Activated T-cell treated with anti-CD3 and anti-CD28 coated beads for 1 hour (primary cell): ENCODE data around the gene ANXA6.
"Not testable (repeated sequence)": the region's sequence is repeated elsewhere in the genome, so short reads cannot be mapped to it uniquely, and the experiment has no call there.

Experiments used
- DNase-seq: peaks from one replicate; pipeline ENCODE4 v3.0.0-alpha.2; 2020; ENCODE audit warnings: low read depth

The ANXA6 gene

GRCh38 chr5:151157426-151158286 is at the start of gene ANXA6:
Gene ANXA6 (minus strand): TSS chr5:151157779. CDS start chr5:151147901, 9,878 bp downstream.
- DNase-seq: peak; percentile 51

DNA sequence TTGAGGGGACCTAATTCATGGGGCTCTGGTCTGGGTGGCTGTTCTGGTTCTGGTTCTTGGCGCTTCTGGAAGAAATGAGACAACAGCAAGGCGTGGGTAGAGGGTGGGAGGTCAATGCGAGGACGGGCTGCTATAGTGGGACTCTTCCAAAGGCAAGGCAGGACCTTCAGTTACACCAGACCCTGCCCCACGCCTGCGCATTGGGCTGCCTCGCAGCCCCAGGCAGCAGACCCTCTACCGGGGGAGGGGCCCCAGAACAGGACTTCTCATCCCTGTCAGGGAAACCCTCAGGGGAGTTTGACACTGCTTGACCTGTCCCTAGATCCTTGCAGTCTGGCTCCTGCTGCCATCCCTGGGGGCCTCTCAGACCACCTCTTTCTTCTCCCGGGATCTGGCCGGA is 47.8 kb upstream of the ANXA6 start:
- DNase-seq: no peak

DNA sequence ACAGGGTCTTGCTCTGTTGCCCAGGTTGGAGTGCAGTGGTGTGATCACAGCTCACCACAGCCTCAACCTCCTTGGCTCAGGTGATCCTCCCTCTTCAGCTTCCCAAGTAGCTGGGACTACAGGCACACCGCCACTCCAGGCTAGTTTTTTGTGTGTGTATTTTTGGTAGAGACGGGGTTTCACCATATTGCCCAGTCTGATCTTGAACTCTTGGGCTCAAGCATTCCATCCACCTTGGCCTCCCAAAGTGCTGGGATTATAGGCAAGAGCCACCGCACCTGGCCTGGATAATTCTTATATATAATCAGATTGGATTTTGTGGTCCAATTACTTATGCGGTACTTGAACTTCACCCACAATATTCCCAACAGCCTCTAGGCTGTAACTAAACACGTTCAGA is 46.5 kb upstream of the ANXA6 start:
- no peak for DNase-seq

- DNase-seq: no peak
These were observed 45.0 kb upstream of the ANXA6 start for GRCh38 chr5:151202381-151203139.

- DNase-seq: no peak
These were observed 43.5 kb upstream of the ANXA6 start for GRCh38 chr5:151200913-151201595.

DNA sequence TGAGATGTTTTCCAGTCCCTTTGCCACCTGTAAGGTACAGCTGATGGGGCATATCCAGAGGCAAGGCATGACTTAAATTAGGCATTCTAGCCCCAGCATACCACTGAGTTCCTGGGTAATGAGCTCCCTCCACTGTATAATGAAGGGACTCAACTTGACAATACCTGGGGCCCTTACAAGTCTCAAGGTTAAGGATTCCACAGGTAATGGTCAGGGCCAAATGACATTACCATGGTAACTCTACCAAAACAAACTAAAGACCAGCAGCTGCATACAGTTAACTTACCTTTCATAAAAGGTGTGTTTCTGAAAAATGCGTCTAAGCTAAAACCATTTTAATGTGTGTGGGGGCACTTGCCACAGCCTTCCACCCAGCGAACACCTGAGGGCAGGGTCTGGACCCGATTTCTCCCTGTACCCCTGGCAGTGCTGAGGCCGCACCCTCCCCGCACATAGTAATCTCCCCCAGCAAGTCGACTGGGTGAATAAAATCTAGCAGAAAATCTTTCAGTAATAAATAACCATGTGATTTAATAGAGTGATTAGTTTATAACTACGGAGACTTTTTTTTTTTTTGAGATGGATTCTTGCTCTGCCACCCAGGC is 42.1 kb upstream of the ANXA6 start:
- DNase-seq: no peak

DNA sequence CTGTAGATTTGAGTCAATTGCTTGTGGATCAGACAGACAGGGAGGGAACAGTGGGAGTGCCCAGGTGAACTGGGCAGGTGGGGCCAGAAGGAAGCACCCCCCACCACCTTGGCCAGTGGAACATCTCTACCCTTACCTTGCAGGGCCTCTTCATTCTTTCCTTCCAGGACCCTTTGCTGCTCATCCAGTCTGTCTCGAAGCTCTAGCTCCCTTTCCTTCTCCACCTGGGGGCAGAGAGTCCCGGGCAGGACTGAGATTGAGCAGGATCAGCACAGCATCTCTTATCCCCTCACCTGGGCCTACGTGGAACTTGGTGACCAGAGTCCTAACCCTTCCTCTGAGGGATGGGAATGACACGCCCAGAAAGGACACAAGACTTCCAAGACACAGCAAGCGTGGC is 41.3 kb upstream of the ANXA6 start:
- no peak for DNase-seq

DNA sequence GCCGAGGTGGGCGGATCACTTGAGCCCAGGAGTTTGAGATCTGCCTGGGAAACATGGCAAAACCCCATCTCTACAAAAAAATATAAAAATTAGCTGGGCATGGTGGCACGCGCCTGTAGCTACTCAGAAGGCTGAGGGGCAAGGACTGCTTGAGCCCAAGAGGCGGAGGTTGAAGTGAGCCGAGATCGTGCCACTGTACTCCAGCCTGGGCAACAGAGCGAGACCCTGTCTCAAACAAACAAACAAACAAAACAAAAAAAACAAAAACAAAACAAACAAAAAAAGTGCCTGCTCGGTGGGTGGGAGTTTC is 39.7 kb upstream of the ANXA6 start:
- not testable (repeated sequence) for DNase-seq

- DNase-seq: no peak
These were observed 39.1 kb upstream of the ANXA6 start for GRCh38 chr5:151196556-151197290.

- no peak for DNase-seq
These were observed 38.0 kb upstream of the ANXA6 start for GRCh38 chr5:151195622-151196021.

DNA sequence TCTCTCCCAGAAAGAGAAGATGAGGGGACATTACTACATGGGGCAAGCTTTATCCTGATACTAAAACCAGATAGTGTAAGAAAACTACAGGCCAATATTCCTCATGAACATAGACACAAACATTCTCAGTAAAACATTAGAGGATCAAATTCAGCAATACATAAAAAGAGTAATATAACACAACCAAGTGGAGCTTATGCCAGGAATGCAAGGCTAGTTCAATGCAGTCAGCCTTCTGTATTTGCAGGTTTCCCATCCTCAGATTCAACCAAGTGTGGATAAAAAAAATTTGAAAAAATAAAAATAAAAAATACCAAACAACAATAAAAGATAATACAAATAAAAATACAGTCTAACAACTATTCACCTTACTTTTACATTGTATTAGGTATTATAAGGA is 35.0 kb upstream of the ANXA6 start:
- no peak for DNase-seq

GRCh38 chr5:151191661-151192060 is 34.1 kb upstream of the ANXA6 start:
- no peak for DNase-seq

DNA sequence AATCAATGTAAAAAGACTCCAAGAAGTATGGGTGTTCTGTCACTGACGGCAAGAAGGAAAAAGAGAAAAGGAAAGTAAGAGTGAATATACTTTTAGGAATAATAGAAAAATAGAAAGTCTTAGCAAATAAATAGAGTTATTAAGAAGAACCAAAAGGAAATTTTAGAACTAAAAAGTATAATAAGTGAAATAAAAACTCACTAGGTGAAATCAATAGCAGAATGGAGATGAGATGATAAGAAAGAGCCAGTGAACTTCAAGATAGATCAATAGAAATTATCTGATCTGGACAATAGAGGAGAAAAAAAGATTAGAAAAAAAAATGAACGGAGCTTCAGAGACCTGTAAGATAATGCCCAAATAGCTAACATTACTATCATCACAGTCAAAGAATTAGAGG is 31.6 kb upstream of the ANXA6 start:
- DNase-seq: no peak

DNA sequence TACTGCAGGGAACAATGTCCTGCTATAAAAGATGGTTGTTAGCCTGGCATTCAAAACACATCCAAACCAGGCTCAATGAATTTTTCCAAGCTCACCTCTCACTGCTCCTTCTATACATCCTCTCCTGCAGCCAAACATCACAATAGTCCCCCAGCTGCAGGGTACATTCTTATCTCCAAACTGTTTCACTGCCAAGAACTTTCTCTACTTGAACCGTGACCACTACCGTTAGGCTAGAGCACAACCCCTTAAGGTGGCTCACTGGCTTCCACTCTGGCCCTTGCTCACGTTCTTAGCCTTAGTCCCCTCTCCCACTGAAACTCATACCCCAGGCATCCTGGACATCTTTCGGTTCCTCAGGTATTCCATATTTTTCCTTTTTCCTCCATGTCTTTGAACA is 29.0 kb upstream of the ANXA6 start:
- no peak for DNase-seq

- DNase-seq: no peak
These were observed 28.5 kb upstream of the ANXA6 start for GRCh38 chr5:151186052-151186451.

DNA sequence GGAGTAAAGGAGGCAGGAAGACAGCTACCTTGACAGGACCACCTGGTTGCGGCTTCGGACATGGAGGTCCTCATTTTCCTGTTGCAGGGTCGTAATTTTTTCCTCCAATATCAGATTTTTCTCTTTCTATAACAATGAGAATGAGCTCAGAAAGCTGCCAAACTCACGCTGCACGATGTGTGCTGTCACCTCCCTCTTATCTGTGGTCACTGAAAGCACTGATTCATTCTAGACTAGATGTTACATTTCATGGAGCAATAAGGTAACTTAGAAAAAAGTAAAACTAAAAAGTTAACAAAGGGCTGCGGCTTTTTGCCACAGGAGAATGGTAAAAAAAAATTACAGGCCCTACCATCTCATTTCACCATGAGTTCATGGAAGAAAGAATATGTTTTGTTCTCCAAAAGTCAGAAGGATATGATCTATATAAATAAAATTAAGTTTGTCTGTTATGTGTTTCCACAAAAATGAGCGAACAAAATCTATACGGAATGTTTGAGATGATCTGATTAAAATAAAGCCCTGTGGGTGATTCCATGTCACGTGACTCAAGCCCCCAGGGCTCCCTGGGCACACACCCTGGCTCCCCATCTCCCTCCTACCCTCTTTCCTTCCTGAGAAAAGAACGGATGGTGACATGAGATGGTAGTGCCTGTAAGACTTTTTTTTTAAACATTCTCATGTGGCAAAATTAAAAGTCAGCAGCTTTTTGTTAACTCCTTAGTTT is 26.9 kb upstream of the ANXA6 start:
- DNase-seq: no peak

DNA sequence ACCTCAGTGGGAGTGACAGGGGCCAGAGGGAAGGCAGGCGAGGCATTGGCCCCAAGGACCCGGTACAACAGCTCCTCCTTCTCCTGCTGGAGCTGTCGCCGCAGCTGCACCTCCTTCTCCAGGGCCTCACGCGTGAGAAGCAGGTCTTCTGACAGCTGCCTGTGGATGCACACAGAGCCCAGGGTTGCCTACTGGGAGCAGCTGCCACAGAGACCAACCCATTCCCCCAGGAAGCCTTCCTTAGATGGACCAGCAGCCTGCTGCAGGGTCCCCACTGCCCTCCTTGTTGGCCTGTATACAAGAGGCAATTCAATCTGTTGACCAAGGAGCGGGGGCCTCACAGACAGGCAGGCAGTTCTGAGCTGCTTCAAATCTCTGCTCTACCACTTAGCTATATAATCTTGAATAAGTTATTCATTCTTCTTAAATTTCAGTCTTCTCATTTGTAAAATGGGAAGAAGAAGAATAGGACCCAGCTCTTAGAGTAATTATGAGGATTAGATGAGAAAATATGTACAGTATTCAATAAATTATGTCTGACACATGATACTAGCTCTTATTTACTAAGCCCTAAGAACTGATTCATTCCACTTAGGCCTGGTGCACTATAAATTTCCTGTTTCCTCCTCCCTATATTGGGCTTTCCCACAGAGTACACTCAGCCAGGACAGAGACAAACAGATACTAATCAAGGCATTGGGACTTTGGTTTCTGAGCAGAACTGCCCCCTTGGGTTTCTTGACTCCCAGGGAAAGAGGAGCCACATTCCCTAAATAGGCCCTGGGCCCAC is 26.1 kb upstream of the ANXA6 start:
- no peak for DNase-seq

- DNase-seq: no peak
These were observed 25.4 kb upstream of the ANXA6 start for GRCh38 chr5:151182976-151183375.

GRCh38 chr5:151182524-151182900 is 24.9 kb upstream of the ANXA6 start:
- no peak for DNase-seq

DNA sequence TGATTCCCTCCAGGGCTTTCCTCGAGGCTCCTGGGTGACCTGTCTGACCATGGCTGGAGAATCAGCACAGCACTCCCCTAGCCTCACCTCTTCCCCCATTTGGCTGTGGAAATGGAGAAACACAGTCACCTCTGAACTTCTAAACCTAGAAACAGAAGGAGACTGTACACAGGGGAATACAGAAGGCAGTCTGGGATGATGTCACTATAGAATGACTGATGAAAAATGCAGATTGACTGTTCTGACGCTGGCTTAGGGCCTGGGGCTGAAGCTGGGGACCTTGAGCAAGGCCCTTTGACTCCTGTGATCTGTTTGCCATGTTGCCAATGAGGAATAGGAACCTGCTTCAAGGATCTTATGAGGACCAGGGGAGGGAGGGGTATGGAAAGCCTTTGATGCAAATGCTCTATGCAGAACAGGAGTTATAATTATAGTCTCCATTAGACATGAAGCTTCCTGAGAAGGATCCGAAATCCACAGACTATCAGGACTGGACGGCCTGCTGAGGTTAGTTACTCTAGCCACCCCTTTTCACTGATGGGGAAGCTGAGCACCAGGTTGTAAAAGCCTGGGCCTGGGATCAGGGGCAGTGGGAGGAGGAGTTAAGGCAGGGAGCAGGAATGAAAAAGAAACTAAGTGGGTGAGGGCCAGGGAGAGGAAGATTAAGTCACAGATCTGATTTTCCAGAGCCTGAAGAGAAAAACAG is 24.4 kb upstream of the ANXA6 start:
- DNase-seq: no peak
